GM21515 (cell line): ENCODE results near the gene SLC35D2.
A peak's percentile ranks its signal among the peaks of the same experiment; 100 is the strongest.
"Not testable (repeated sequence)": the region's sequence is repeated elsewhere in the genome, so short reads cannot be mapped to it uniquely, and the experiment has no call there.

Experiments
- ATAC-seq: cut with Tn5 transposase; IDR thresholded peaks from one replicate; pipeline ENCODE4 v1.9.1; 2021; ENCODE audit not compliant: unreplicated experiment

The SLC35D2 gene

DNA sequence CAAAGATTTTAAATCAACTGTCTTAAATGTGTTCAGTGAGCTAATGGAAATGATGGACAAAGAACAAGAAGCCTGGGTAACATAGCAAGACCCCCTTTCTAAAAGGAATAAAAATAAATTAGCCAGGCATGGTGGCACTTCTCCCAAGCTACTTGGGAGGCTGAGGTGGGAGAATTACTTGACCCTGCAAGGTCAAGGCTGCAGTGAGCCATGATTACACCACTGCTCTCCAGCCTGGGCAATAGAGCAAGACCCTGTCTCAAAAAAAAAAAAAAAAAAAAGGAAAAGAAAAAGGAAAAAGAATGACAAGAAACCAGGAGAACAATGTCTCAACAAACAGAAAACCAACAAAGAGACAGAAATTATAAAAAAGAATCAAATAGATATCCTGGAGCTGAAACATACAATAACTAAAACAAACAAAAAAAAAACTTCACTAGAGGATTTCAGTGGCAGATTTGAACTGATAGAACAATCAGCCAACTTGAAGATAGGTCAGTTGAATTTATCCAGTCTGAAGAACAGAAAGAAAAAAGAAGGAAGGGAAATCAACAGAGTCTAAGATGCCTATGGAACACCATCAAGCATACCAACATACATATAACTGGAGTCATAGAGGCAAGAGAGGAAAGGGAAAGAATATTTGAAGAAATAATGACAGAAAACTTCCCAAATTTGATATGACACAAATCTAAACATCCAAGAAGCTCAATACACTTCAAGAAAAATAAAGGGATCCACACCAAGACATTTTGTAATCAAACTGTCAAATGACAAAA, 16.8 kb upstream of the SLC35D2 start:
- no peak for ATAC-seq

DNA sequence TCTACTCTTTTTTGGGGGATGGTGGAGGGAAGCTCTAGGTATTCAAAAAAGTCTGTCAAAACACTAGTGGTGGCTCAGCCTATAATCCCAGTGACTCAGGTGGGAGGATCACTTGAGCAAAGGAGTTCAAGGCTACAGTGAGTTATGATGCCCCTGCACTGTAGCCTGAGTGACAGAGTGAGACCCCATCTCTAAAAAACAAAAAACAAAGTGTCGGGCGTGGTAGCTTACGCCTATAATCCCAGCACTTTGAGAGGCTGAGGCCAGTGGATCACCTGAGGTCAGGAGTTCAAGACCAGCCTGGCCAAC, 15.8 kb upstream of the SLC35D2 start:
- peak; percentile 16 for ATAC-seq

DNA sequence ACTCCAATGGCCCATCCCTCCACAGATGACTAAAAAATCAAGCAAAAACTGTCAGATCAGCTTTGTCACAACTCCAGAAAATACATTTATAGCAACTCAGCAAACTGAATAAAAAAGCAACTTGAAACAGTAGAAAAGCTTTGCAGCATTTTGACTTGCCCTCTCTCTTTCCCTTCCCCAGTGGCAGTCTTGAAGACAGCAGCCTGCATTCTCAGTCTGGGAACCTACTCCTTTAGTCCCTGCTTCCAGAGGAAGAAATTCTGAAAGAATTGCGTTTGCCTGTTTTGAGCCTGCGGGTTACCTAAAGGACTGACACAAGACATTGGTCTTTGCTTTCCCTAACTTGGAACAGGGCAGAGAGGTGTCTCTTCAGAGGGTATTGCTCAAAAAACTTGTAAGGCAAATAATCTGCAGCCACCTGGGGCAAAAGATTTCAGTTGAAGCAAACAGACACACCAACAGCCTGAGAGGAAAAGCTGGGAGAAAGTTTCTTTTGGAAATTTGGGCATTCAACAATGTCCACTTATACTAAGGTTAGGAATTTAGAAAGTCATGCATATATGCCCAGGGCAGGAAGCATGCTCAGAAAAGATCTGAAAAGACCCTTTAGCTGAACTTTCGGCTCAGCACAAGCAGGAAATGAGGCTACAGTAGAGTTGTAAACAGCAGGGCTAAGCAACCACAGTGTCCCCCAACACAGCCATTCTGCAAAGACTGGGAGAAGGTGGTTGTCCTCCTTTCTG, 15.2 kb upstream of the SLC35D2 start:
- ATAC-seq, result peak; percentile 62

DNA sequence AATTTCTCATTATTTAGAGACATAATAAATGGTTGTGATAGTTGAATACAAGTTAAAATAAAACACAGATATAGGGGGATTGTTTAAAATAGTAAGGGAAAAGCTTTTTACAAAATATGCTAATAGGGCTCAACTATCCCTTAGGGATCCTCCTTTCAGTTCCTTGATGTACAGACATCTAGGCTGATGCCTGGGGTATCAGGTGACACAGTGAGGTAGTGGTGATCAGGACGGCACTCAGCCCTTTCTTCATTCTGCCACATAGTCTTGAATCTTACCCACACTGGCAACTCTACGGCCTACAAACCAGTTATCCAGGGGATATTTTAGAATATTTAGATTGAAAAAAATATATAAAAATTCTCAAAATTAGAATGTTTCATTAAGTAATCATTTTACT, 12.5 kb upstream of the SLC35D2 start:
- no peak for ATAC-seq

DNA sequence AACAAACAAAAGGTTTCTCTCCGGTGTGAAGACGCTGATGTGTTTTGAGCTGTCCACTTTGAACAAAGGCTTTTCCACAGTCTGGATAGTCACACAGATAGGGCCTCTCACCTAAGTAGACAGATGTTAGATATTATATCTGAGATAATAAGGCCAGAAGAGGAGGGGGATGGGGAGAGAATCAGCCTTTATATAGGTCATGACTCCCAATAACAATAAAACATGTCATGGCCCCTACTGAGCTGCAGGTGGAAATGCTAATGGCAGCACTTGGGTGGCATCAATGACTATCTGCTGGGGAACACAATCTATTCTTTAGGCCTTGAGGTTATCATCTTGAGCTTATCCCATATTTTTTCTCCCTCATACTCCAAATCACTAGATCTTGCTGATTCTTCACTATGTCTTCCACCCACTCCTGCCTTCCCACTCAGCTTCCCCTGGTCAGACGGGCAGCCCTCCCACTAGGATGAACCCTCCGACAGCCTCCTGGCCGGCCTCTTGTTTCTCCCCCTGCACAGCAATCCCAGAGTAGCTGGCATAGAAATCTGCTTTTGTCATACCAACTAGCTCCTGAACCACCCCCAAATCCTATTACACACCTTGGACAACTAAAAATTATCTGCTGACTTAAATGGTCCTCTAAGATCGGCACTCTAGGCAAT, 11.5 kb upstream of the SLC35D2 start:
- no peak for ATAC-seq

DNA sequence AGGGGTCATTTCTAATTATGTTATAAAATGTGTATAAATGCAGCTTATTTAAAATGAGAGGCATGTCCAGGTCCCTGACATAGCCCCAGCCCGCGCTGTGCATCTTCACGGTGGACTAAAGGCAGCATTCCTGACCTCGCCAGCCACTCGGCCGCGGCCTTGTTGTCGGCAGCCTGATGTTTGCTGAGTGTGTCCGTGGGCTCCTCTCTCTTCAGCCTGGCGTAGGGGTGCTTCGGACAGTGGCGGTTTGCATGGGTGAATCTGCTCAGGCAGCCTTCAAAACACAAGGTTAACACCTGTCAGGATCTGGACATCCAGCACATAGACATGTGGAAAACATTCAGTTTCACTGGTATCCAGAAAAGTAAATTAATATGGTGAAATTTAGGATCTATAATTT, 8.8 kb upstream of the SLC35D2 start:
- ATAC-seq, result no peak

DNA sequence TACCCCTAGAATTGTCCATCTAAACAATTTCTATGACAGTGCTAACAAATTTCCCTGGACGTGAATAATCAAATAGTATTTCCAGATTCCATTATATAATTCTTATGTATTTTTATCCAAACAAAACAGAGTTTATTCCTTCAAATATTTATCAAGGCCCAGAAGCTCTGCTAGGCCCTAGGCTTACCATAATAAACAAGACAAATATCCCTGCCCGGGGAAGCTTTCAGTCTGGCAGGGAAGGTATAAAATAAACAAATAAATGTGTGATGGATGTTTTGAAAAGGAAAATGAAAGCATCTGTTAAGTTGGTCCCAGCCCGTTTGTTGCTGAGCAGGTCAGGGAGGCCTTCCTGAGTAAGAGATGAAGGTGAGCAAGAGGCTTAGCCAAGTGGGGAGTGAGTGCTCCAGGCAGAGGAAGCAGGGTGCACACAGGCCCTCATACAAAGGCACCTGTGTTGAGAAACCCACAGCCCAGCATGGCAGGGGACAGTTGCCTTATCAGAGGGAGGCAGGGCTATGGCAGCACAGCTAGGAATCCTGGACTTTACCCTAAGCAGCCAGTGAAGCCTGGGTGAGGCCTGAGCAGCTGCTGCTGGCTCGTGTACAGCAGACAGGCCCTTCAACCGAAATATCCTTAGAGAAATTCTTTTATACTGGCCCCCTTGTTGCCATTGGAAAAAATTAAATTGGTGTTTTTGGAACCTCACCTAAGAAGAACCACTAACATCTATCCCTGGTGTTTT, 7.7 kb upstream of the SLC35D2 start:
- ATAC-seq, result no peak

DNA sequence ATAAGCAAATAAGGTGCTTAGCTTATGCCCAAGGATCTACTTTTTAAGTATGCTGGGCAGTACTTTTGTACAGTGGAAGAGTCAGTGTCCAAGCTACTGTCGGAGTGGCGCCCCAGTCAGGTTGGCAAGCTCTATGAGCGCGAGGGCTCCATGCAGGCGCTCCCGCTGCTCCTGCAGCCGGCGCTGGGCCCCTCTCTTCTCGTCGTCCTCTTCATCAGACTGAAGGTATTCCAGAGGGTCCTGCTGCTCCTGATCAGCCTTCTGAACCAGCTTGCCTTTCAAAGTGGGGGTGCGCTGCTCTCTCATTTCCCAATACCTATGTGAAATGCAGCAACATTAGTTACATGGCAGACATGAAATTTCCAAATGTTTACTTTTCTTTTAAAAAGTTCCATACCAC, 4.6 kb upstream of the SLC35D2 start:
- no peak for ATAC-seq

DNA sequence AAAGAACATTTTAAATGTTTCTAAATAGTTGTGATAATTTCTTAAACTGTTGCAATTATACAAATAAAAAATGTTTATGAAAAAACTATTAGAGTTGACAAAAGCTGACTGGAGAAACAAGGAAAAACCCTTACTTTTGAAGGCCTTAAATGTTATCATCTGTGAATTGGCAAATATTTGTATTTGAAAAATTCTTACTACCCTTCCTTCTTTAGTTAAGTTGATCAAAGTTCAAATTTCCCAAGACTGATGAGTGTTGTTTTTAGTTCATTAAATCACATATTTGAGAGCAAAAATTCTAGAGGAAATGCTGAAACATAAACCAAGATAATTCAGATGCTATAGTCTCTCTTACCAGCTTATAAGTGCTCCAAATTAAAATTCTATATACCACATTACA, 2.6 kb upstream of the SLC35D2 start:
- ATAC-seq, result no peak

DNA sequence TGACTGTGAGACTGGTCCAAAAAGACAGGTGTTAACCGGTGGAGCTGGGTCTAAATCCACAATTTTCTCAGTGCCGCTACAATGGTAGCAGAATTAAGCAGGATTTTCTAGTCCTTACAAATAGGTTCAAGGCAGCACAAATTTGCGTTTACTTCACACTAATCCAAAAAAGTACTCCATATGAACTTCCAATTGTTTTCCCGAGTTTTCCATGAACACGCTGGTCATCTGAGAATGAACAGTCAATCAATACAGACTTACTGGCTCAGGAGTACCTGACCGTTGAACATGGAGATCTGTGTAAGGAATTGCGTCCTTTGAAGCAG, 709 bp downstream of the SLC35D2 start:
- ATAC-seq, result no peak

DNA sequence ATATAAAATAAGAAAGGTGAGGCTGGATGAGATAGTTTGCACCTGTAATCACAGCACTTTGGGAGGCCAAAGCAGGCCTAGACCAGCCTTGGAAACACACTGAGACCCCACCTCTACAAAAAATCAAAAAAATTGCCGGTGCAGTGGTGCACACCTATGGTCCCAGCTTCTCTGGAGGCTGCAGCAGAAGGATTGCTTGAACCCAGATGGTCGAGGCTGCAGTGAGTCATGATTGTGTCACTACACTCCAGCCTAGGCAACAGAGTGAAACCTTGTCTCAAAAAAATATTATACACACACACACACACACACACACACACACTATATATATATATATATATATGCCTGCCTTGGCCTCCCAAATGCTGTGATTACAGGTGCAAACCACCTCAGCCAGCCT, 1.3 kb downstream of the SLC35D2 start:
- no peak for ATAC-seq

DNA sequence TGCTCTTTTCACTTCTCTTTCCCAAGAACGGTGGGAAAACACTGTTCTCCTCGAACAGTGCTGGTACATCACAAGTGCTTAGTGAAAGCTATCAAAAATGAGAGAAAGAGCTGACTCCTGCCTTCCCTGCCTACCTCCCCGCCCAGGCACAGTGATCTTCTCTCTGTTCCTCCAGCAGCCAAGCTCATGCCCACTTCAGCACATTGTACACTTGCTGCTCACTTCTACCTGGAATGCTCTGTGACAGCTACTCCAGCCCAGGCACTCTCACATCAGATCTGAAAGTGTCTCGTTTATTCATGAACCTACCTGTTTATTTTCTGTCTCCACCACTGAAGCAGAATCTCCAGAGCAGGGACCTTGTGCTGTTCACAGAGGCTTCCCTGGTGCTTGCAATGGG, 1.8 kb downstream of the SLC35D2 start:
- no peak for ATAC-seq

DNA sequence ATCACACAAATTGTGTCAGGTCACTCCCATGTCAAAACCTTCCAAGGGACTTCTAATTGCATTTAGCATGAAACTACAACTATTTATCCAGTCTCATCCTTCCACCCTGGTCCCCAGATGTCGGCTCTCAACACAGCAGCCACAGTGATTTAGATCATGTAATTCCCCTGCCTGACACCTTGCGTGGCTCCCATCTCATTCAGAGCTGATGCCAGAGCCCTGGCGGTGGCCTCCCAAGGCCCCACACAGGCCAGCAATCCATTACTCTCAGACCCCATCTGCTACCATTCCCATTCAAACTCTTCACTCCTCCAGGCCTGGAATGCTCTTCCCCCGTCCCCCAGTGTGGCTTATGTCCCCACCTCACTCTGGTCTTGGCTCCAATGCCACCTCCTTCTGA, 2.4 kb downstream of the SLC35D2 start:
- no peak for ATAC-seq

DNA sequence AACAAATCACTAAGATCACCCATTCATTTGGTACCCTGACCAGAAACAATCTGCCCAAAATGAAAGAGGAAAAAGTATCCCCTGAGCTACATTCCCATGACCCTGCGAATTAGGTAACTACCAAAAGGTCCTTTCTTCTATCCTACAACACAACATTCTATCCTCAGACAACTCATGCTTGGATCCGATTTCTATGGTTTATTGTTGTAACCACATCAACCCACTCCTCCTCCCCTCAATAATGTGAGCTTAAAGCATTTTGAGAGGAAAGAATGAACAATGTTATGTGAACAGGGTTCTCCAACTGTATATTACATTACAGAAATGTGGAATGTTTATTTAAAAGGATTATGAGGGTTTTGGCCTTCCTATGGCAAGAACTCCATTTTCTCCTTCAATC, 4.0 kb downstream of the SLC35D2 start:
- no peak for ATAC-seq

DNA sequence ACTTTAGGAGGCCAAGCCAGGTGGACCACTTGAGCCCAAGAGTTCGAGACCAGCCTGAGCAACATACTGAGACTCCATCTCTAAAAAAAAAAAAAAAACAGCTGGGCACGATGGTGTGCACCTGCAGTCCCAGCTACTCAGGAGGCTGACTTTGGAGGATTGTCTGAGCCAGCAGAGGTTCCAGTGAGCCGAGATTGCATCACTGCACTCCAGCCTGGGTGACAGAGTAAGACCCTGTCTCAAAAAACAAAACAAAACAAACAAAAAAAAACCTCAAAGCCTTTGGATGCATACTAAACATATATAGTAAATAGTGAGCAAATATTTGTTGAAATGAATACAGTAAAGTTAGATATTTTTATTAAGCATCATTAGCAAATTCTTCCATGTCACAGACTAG, 5.3 kb downstream of the SLC35D2 start:
- no peak for ATAC-seq

DNA sequence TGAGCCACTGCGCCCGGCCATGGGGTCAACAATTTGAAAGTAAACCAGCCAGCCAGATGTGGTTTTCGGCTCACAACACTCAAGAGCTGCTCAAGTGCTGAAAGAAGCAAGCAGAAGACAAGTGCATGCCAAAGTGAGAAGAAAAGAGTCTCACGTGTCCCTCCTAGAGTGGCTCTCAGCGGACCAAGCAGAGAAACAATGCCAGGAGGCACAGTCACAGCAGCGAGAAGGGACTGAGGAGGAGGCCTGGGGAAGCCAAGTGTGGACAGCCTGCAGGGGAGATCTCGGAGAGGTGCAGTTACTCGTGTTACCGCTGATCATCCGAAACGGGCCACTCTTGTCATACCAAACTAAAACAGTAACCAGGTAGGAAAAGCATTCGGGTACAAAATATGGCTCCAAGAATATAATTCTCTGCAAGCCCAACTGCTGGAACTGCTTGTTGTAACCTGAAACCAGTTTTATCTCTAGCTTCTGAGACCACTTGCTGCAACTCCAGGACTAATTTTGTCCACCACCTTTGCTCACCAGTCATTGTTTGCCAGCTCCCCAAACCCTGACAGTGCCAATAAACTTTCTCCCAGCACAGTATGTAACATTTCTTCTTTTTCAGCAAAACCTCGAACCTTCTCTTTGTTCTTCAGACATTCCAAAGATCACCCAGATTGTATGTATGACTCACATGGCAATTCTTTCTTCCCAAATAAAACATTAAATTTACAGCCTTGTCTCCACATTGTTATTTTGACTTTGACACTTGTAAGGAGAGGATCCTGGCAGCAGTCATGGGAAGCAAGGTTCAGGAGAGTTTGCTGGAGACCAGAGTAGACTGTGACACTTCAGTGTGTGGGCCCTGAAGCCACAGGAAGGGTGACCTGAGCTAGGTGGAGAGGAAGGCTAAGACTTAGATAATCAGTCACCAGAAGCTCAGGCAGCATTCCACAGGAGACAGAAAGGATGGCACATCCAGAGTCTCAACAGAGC, 6.3 kb downstream of the SLC35D2 start:
- no peak for ATAC-seq

DNA sequence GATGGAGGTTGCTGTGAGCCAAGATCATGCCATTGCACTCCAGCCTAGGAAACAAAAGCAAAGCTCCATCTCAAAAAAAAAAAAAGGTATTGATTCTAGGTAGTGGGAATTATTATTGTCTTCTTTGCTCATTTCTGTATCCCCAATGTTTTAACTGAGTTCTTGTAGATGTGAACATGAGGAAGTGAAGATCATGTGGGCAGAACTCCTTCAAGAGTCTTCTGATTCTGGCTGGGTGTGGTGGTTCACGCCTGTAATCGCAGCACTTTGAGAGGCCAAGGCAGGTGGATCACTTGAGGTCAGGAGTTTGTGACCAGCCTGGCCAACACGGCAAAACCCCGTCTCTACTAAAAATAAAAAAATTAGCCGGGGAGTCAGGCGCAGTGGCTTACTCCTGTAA, 8.0 kb downstream of the SLC35D2 start:
- ATAC-seq, result not testable (repeated sequence)

DNA sequence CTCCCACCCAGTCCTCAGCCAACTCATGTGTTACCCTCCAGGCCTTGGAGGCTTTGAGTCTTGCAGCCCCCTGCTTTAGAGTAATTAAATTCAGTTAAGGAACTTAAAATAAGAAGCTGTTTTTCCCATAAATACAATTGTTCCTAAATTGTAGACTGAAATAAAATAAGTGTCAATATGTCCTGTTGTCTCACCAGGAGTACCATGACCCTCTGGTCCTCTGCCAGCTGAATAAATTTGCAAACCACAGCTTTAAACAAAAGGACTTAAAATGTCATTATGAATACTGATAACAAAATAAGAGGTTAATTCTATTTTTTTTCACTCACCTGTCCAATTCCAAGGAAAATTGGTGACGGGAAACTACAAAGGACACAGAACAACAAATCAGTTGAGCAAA, 15.6 kb downstream of the SLC35D2 start:
- ATAC-seq, result no peak

DNA sequence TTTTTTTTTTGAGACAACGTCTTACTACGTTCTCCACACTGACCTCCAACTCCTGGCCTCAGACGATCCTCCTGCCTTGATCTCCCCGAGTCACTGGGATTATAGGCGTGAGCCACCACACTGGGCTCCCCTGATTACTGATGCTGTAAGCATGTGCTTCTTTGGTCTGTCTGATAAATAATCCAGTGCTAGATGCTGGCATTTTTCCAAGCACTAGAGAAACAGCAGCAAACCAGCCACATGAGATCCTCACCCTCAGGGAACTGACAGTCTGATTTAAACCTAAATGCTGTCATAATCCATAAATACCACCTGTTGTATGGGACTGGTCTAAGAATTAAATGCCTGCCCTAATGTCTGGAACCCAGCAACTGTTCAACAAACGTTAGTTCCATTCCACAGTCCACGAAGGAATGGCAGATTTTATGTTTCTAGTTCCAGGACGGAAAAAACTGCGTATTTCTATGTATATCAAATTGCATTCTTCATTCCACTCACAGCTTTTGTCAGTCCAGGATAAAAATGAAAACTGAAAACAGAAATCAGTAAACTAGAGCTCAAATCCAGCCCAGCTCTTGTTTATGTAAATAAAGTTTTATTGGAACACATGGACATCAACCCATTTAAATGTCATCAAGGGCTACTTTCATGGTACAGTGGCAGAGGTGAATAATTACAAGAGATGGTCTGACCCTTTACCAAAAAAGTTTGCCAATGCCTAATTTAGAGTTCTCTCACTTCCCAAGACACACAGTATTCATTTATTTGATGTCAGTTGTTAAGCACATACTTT, 20.1 kb downstream of the SLC35D2 start:
- ATAC-seq, result no peak

DNA sequence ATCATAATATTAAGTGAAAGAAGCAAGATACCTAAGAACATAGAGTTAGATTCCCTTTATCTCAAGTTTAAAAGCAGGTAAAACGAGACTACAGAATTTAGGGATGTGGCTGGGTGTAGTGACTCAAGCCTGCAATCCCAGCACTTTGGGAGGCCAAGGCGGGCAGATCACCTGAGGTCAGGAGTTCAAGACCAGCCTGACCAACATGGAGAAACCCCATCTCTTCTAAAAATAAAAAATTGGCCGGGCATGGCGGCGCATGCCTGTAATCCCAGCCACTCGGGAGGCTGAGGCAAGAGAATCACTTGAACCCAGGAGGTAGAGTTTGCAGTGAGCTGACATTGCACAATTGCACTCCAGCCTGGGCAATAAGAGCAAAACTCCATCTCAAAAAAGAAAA, 21.4 kb downstream of the SLC35D2 start:
- ATAC-seq, result not testable (repeated sequence)
